Midbrain (tissue), 1 donor: ENCODE data around the gene C11orf86.

Experiments
- DNase-seq: peaks from one replicate; lab custom pipeline; 2025; lab: John Stamatoyannopoulos, UW

C11orf86 gene

GRCh38 chr11:67025750-67026149, 50.6 kb downstream of the C11orf86 start:
- no peak for DNase-seq
